IMR-90 (cell line): Measurements from ENCODE around the gene SLC9A2. TPM values are rescaled to one million over a fixed set of nuclear protein-coding genes. Genes with fewer than 3 reads are reported as not detected.

Source experiments
- ATAC-seq: fragments of 200-7000 bp; cut with Tn5 transposase; 2 replicates; pipeline ENCODE4 v1.9.1; 2020; ENCODE audit warnings: low read depth, mild to moderate bottlenecking, moderate library complexity
- BruUV-seq: library from RNA; stranded (reverse); fragments of 400-500 nt; replicated peaks from 2 replicates; lab custom pipeline; 2021; lab: Mats Ljungman, UMichigan
- CTCF ChIA-PET: fragments of 300-600 bp; formaldehyde crosslinking; extraction: SDS; loops from one replicate; lab custom pipeline; 2021; ENCODE audit warnings: antibody characterized with exemption; lab: Yijun Ruan, JAX
- POLR2A ChIA-PET: fragments of 300-600 bp; sonication (Branson Sonifier 250); formaldehyde crosslinking; loops from one replicate; lab custom pipeline; 2022; ENCODE audit warnings: antibody characterized with exemption; ENCODE audit not compliant: unreplicated experiment; lab: Charles Lee
- DNase-seq: peaks from one replicate; pipeline ENCODE4 v3.0.0; 2013
- H2AFZ ChIP-seq: replicated peaks from 2 replicates; pipeline ENCODE3; 2013; ENCODE audit warnings: low read length, mild to moderate bottlenecking; ENCODE audit not compliant: poor library complexity
- H2AK5ac ChIP-seq: 2 replicates; pipeline ENCODE4 v1.6.1; 2013; ENCODE audit warnings: low read depth, low read length, inconsistent platforms
- H2AK9ac ChIP-seq: replicated peaks from 2 replicates; pipeline ENCODE3; 2013; ENCODE audit warnings: mild to moderate bottlenecking, low read depth, low read length, moderate library complexity; ENCODE audit not compliant: poor library complexity
- H2BK120ac ChIP-seq: 2 replicates; pipeline ENCODE4 v1.6.1; 2013; ENCODE audit warnings: low read depth, low read length, inconsistent platforms
- H2BK15ac ChIP-seq: 3 replicates; pipeline ENCODE4 v1.6.1; 2013; ENCODE audit warnings: low read depth, low read length, inconsistent platforms
- H2BK20ac ChIP-seq: 2 replicates; pipeline ENCODE4 v1.6.1; 2013; ENCODE audit warnings: low read depth, mild to moderate bottlenecking, inconsistent platforms, low read length, moderate library complexity
- H2BK5ac ChIP-seq: 2 replicates; pipeline ENCODE4 v1.6.1; 2013; ENCODE audit warnings: mild to moderate bottlenecking, low read depth, low read length, inconsistent platforms; ENCODE audit not compliant: poor library complexity, severe bottlenecking
- H3K14ac ChIP-seq: replicated peaks from 2 replicates; pipeline ENCODE4 v1.6.1; 2013; ENCODE audit warnings: low read depth, low read length, inconsistent platforms
- H3K18ac ChIP-seq: 2 replicates; pipeline ENCODE4 v1.6.1; 2013; ENCODE audit warnings: low read depth, low read length, control low read depth
- H3K23ac ChIP-seq: 2 replicates; pipeline ENCODE4 v1.6.1; 2013; ENCODE audit warnings: low read depth, low read length, inconsistent platforms
- H3K27ac ChIP-seq: 2 replicates; pipeline ENCODE4 v1.5.1; 2013; ENCODE audit warnings: mild to moderate bottlenecking, control low read depth, low read length; ENCODE audit not compliant: insufficient read depth
- H3K27me3 ChIP-seq: 2 replicates; pipeline ENCODE4 v1.6.1; 2013; ENCODE audit warnings: low read length; ENCODE audit not compliant: control insufficient read depth, insufficient read depth
- H3K36me3 ChIP-seq: 2 replicates; pipeline ENCODE4 v1.6.1; 2013; ENCODE audit warnings: low read length, mixed read lengths; ENCODE audit not compliant: control insufficient read depth, insufficient read depth
- H3K4ac ChIP-seq: 2 replicates; pipeline ENCODE4 v1.6.1; 2013; ENCODE audit warnings: low read depth, low read length, inconsistent platforms
- H3K4me1 ChIP-seq: 2 replicates; pipeline ENCODE4 v1.6.1; 2013; ENCODE audit warnings: low read length, mixed read lengths; ENCODE audit not compliant: control insufficient read depth, insufficient read depth
- H3K4me2 ChIP-seq: 2 replicates; pipeline ENCODE4 v1.6.1; 2013; ENCODE audit warnings: low read depth, mild to moderate bottlenecking, control low read depth, low read length, moderate library complexity
- H3K4me3 ChIP-seq: 2 replicates; pipeline ENCODE4 v1.5.1; 2013; ENCODE audit warnings: low read depth, mild to moderate bottlenecking, control low read depth, low read length, moderate library complexity; ENCODE audit not compliant: insufficient read depth
- H3K56ac ChIP-seq: 2 replicates; pipeline ENCODE4 v1.6.1; 2013; ENCODE audit warnings: low read length, inconsistent platforms; ENCODE audit not compliant: insufficient read depth; ENCODE audit errors: extremely low read depth
- H3K79me1 ChIP-seq, 2 experiments: 2 replicates each; pipeline ENCODE4 v1.6.1; 2013; ENCODE audit warnings: low read length in 2 of 2, inconsistent platforms in 1 of 2, low read depth in 1 of 2
- H3K9ac ChIP-seq: 2 replicates; pipeline ENCODE4 v1.6.1; 2013; ENCODE audit warnings: low read depth, low read length, control low read depth
- H3K9me1 ChIP-seq: 2 replicates; pipeline ENCODE4 v1.6.1; 2013; ENCODE audit warnings: low read length, inconsistent platforms; ENCODE audit not compliant: insufficient read depth
- H3K9me3 ChIP-seq: 2 replicates; pipeline ENCODE4 v1.6.1; 2013; ENCODE audit warnings: low read length; ENCODE audit not compliant: control insufficient read depth, insufficient read depth
- H4K20me1 ChIP-seq: 2 replicates; pipeline ENCODE4 v1.6.1; 2013; ENCODE audit warnings: low read length, inconsistent platforms; ENCODE audit not compliant: insufficient read depth
- H4K5ac ChIP-seq: 2 replicates; pipeline ENCODE4 v1.6.1; 2013; ENCODE audit warnings: mild to moderate bottlenecking, low read depth, low read length, control low read depth
- H4K8ac ChIP-seq, 2 experiments: 2 replicates each; pipeline ENCODE4 v1.6.1; 2013; ENCODE audit warnings: low read depth in 2 of 2, low read length in 2 of 2, control low read depth in 1 of 2, inconsistent platforms in 1 of 2
- H4K91ac ChIP-seq: 2 replicates; pipeline ENCODE4 v1.6.1; 2013; ENCODE audit warnings: low read depth, low read length, inconsistent platforms; ENCODE audit not compliant: insufficient read depth
- CHD1 ChIP-seq: IDR thresholded peaks from 2 replicates; pipeline ENCODE4 v1.6.1; 2012; ENCODE audit warnings: low read depth, low read length, improper control_type of control experiment
- WGBS, 2 experiments: methylation state at CpG; one replicate each; pipeline versions ENCODE4 v1.1.5 to v1.1.7; 2013; ENCODE audit warnings: missing lambda C conversion rate in 2 of 2; ENCODE audit not compliant: insufficient read length in 1 of 2; ENCODE audit errors: extremely low coverage in 2 of 2; 5-methylcytosine and 5-hydroxymethylcytosine counted together
- dilution Hi-C: fragments of 300-500 bp; cut with HindIII; formaldehyde crosslinking; loops from one replicate; pipeline ENCODE4 v1.14.3; 2018; ENCODE audit warnings: low sequenced_read_pairs; ENCODE audit not compliant: unreplicated experiment
- in situ Hi-C: fragments of 300-500 bp; cut with MboI; formaldehyde crosslinking; loops from 3 replicates; pipeline ENCODE4 v1.14.3; 2019; ENCODE audit warnings: low sequenced_read_pairs, inconsistent platforms, mixed read lengths
- intact Hi-C: fragments of 100-400 bp; cut with micrococcal nuclease; formaldehyde crosslinking; loops from 2 replicates; pipeline ENCODE4 v1.10.0; 2022
- polyA plus RNA-seq, 3 experiments: library from polyadenylated mRNA; depleted of rRNA; stranded (reverse); fragments of >200 nt; gene quantifications; 2 replicates each; pipeline ENCODE4 v1.2.3, GENCODE V29; 2012; ENCODE audit warnings: low replicate concordance in 1 of 3
- total RNA-seq: library from RNA; depleted of rRNA; stranded (reverse); fragments of >200 nt; gene quantifications from 2 replicates; pipeline ENCODE4 v1.2.3, GENCODE V29; 2012

Gene SLC9A2
- total and polyA plus RNA-seq, 2 of the 4 experiments (the other 2 are of a cell fraction), result not detected

DNA sequence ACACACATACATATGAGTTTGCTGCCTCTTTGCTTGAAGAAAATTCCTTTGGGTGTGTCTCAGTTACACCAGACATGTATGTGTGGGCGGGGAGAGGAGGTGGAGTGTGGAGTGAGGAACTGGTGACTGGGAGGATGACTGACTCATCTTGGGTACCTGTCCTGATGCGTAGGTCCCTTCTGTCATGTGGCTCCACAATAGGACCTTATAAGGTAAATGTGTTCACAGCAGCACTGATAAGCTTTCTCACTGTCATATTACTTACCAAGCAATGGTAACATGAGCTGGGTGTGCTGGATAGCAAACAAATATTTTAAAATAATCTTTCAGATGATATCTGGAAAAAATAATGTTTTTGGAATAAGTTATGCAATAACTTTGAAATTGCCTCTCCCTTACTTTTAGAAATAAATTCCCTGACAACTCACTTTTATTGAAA, 45.1 kb downstream of the SLC9A2 start:
- intact Hi-C loops, result no loop called here
- no peak overlapping the region for H2BK5ac ChIP-seq
- H3K14ac ChIP-seq, result no peak overlapping the region
- no peak overlapping the region for H2AK5ac ChIP-seq
- H3K27me3 ChIP-seq, result 0 out of 2 replicates have a peak, but pooled peaks cover 2% of the 10 kb centered on the region
- H4K91ac ChIP-seq, result no peak overlapping the region
- no peak overlapping the region for H3K4me2 ChIP-seq
- ATAC-seq (no peak), DNase-seq (peak; percentile 6)
- H3K4ac ChIP-seq, result no peak overlapping the region
- H2BK120ac ChIP-seq, result no peak overlapping the region
- no CpG with 5 or more reads among the region's 2 CpGs for WGBS, 2 experiments
- H4K5ac ChIP-seq, result no peak overlapping the region
- ChIA-PET POLR2A (no interaction called here), CTCF (no interaction called here)
- no peaks in the 10 kb centered on the region for H3K9me3 ChIP-seq
- H3K23ac ChIP-seq, result no peak overlapping the region
- H4K8ac ChIP-seq, result no peak overlapping the region
- no peak overlapping the region for H2AK9ac ChIP-seq
- no peaks in the 10 kb centered on the region for H3K36me3 ChIP-seq
- H2AFZ ChIP-seq, result no peak overlapping the region
- H2BK15ac ChIP-seq, result no peak overlapping the region
- no peaks in the 10 kb centered on the region for H3K9me1 ChIP-seq
- H3K56ac ChIP-seq, result no peak overlapping the region
- dilution Hi-C loops, result no loop called here
- no TSS peak for BruUV-seq
- no peaks in the 10 kb centered on the region for H3K4me1 ChIP-seq
- no peaks in the 10 kb centered on the region for H4K20me1 ChIP-seq
- no peaks in the 10 kb centered on the region for H3K79me1 ChIP-seq
- no peak overlapping the region for H3K9ac ChIP-seq
- in situ Hi-C loops, result no loop called here
- TF ChIP-seq CHD1, result no peak
- no peak overlapping the region for H3K4me3 ChIP-seq
- H3K27ac ChIP-seq, result no peak overlapping the region
- no peak overlapping the region for H2BK20ac ChIP-seq
- no peak overlapping the region for H3K18ac ChIP-seq
